Ishikawa (cell line): ENCODE data around the gene CD55.

Source experiments
- CREB1 ChIP-seq: IDR thresholded peaks from 2 replicates; pipeline ENCODE4 v1.6.1; 2012; ENCODE audit warnings: low read depth
- EP300 ChIP-seq: IDR thresholded peaks from 2 replicates; pipeline ENCODE4 v1.6.1; 2012; ENCODE audit warnings: borderline replicate concordance
- FOXM1 ChIP-seq: IDR thresholded peaks from 2 replicates; pipeline ENCODE4 v1.6.1; 2012; ENCODE audit warnings: low read depth, borderline replicate concordance
- NFIC ChIP-seq: IDR thresholded peaks from 2 replicates; pipeline ENCODE4 v1.6.1; 2012
- YY1 ChIP-seq: IDR thresholded peaks from 2 replicates; pipeline ENCODE4 v1.6.1; 2012; ENCODE audit warnings: low read depth
- ZBTB7A ChIP-seq: IDR thresholded peaks from 2 replicates; pipeline ENCODE4 v1.6.1; 2012; ENCODE audit warnings: low read depth
- TF ChIP-seq, protein P1 (sequence below): IDR thresholded peaks from 2 replicates; pipeline ENCODE4 v1.6.1; 2012; ENCODE audit warnings: low read depth, mild to moderate bottlenecking

GRCh38 chr1:207402744-207403143, 81.3 kb downstream of the CD55 start:
- TF ChIP-seq CREB1 (no peak), YY1 (no peak), ZBTB7A (no peak), EP300 (no peak), NFIC (no peak), FOXM1 (no peak)
- TF ChIP-seq, protein P1, sequence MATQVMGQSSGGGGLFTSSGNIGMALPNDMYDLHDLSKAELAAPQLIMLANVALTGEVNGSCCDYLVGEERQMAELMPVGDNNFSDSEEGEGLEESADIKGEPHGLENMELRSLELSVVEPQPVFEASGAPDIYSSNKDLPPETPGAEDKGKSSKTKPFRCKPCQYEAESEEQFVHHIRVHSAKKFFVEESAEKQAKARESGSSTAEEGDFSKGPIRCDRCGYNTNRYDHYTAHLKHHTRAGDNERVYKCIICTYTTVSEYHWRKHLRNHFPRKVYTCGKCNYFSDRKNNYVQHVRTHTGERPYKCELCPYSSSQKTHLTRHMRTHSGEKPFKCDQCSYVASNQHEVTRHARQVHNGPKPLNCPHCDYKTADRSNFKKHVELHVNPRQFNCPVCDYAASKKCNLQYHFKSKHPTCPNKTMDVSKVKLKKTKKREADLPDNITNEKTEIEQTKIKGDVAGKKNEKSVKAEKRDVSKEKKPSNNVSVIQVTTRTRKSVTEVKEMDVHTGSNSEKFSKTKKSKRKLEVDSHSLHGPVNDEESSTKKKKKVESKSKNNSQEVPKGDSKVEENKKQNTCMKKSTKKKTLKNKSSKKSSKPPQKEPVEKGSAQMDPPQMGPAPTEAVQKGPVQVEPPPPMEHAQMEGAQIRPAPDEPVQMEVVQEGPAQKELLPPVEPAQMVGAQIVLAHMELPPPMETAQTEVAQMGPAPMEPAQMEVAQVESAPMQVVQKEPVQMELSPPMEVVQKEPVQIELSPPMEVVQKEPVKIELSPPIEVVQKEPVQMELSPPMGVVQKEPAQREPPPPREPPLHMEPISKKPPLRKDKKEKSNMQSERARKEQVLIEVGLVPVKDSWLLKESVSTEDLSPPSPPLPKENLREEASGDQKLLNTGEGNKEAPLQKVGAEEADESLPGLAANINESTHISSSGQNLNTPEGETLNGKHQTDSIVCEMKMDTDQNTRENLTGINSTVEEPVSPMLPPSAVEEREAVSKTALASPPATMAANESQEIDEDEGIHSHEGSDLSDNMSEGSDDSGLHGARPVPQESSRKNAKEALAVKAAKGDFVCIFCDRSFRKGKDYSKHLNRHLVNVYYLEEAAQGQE: no peak
